ENCODE measurements around the gene RIOK1. TPM values are rescaled to one million over a fixed set of nuclear protein-coding genes. Genes with fewer than 3 reads are reported as not detected.

RIOK1 gene
- total RNA-seq, 1 experiment from 2014 or later = 39.0 TPM

DNA sequence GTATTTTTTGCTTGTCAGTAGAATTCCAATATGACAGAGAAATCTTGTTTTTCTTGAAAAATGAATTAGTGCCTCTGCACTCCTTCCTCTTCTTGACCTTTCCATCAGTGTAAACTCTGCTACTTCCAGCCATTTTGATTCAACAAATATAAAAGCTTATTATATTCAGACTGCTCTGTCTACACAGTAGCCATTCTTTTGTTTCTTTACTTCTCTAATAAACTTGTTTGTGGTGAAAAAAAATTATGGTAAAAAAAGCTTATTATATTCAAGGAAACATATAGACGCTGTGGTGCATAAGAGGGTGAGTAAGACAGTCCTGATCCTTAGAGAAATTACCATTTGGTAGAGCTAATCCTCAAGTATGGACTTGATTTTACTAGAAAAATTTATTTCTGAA lies 11.6 kb upstream of the RIOK1 start:
- RAD21 ChIA-PET (ENCODE audit: low non-redundant PET in 1 of 2, low total read pairs in 2 of 2, uncharacterized antibody in 2 of 2, unreplicated experiment in 2 of 2) = no interaction called here
- no peak overlapping the region for H3K4me2 ChIP-seq (ENCODE audit: low read length)
- H3K9me2 ChIP-seq (ENCODE audit: insufficient read depth) = no peaks in the 10 kb centered on the region
- no peak overlapping the region for H3K4me3 ChIP-seq (replicated peaks in 1 of 2; ENCODE audit: low read depth in 1 of 2, low read length in 2 of 2)
- no peaks in the 10 kb centered on the region for H3K27me3 ChIP-seq (ENCODE audit: insufficient read depth, low read length)
- H2AFZ ChIP-seq (ENCODE audit: low read depth, low read length, poor library complexity, severe bottlenecking) = no peak overlapping the region
- CTCF ChIA-PET = no interaction called here
- POLR2A ChIA-PET = no interaction called here
- no peak overlapping the region for H3K27ac ChIP-seq (ENCODE audit: low read depth, low read length)
- H3K9ac ChIP-seq (ENCODE audit: low read length) = no peak overlapping the region
- no peak for DNase-seq (ENCODE audit: low read depth, low spot score)
- no TSS peak for BruUV-seq (replicated peaks)
- TF ChIP-seq POLR2AphosphoS5 (IDR thresholded peaks at IDR 0.05; ENCODE audit: low read depth, low read length) (no peak), FOSL1 (IDR thresholded peaks at IDR 0.05; ENCODE audit: low read depth) (no peak), CBX3 (IDR thresholded peaks at IDR 0.05; ENCODE audit: low read depth) (no peak), TCF7L2 (IDR thresholded peaks at IDR 0.05; ENCODE audit: borderline replicate concordance, extremely low read depth, insufficient read depth, insufficient read length) (no peak), CEBPB (IDR thresholded peaks at IDR 0.05; ENCODE audit: low read depth) (no peak)
- TF ChIP-seq, protein P1, sequence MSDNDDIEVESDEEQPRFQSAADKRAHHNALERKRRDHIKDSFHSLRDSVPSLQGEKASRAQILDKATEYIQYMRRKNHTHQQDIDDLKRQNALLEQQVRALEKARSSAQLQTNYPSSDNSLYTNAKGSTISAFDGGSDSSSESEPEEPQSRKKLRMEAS (IDR thresholded peaks at IDR 0.05) = no peak
- TF ChIP-seq, protein P2, sequence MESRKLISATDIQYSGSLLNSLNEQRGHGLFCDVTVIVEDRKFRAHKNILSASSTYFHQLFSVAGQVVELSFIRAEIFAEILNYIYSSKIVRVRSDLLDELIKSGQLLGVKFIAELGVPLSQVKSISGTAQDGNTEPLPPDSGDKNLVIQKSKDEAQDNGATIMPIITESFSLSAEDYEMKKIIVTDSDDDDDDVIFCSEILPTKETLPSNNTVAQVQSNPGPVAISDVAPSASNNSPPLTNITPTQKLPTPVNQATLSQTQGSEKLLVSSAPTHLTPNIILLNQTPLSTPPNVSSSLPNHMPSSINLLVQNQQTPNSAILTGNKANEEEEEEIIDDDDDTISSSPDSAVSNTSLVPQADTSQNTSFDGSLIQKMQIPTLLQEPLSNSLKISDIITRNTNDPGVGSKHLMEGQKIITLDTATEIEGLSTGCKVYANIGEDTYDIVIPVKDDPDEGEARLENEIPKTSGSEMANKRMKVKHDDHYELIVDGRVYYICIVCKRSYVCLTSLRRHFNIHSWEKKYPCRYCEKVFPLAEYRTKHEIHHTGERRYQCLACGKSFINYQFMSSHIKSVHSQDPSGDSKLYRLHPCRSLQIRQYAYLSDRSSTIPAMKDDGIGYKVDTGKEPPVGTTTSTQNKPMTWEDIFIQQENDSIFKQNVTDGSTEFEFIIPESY (IDR thresholded peaks at IDR 0.05; ENCODE audit: extremely low read depth, insufficient replicate concordance, low read length) = no peak
- intact Hi-C loops (cut with micrococcal nuclease) = no loop called here
- no peaks in the 10 kb centered on the region for H3K4me1 ChIP-seq (ENCODE audit: control insufficient read depth in 1 of 2, insufficient read depth in 2 of 2, low read length in 2 of 2)
- no peak for ATAC-seq
- no peaks in the 10 kb centered on the region for H3K9me3 ChIP-seq (ENCODE audit: control insufficient read depth in 1 of 2, insufficient read depth in 1 of 2, low read depth in 1 of 2, low read length in 2 of 2)
- H3K79me2 ChIP-seq (ENCODE audit: insufficient read depth, low read length) = no peaks in the 10 kb centered on the region
- no peaks in the 10 kb centered on the region for H3K36me3 ChIP-seq (ENCODE audit: control insufficient read depth in 1 of 2, insufficient read depth in 2 of 2, low read length in 2 of 2)
- H4K20me1 ChIP-seq (ENCODE audit: insufficient read depth) = no peaks in the 10 kb centered on the region

DNA sequence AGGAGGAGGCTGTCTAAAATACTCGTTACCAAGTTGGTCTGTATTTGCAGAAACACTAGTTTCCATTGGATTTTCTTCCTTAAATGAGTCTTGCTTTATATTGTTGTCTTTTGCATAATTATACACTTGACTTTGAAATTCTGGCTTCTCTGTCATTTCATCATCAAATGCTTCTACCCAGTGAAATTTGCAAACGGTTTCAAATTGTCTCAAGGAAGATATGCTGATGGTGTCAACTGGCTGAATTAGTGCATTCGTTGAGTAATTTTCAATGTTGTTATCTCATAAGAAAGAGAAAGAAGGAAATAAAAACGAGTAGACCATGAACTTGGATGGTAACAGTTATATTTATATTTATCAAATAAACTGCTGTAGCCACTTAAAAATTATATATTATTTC lies 10.9 kb upstream of the RIOK1 start:
- no peaks in the 10 kb centered on the region for H3K9me3 ChIP-seq (ENCODE audit: control insufficient read depth in 1 of 2, insufficient read depth in 1 of 2, low read depth in 1 of 2, low read length in 2 of 2)
- POLR2A ChIA-PET = no interaction called here
- TF ChIP-seq POLR2A (IDR thresholded peaks at IDR 0.05; ENCODE audit: borderline replicate concordance, extremely low read depth, insufficient read depth, insufficient read length) = no peak
- TF ChIP-seq, protein P3, sequence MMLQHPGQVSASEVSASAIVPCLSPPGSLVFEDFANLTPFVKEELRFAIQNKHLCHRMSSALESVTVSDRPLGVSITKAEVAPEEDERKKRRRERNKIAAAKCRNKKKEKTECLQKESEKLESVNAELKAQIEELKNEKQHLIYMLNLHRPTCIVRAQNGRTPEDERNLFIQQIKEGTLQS (IDR thresholded peaks at IDR 0.05) = no peak
- no peak for TF ChIP-seq YY1 (IDR thresholded peaks at IDR 0.05; ENCODE audit: extremely low read depth, insufficient replicate concordance, low read depth, low read length)
- TF ChIP-seq EZH2 (IDR thresholded peaks at IDR 0.05) = no peak
- TF ChIP-seq, protein P4, sequence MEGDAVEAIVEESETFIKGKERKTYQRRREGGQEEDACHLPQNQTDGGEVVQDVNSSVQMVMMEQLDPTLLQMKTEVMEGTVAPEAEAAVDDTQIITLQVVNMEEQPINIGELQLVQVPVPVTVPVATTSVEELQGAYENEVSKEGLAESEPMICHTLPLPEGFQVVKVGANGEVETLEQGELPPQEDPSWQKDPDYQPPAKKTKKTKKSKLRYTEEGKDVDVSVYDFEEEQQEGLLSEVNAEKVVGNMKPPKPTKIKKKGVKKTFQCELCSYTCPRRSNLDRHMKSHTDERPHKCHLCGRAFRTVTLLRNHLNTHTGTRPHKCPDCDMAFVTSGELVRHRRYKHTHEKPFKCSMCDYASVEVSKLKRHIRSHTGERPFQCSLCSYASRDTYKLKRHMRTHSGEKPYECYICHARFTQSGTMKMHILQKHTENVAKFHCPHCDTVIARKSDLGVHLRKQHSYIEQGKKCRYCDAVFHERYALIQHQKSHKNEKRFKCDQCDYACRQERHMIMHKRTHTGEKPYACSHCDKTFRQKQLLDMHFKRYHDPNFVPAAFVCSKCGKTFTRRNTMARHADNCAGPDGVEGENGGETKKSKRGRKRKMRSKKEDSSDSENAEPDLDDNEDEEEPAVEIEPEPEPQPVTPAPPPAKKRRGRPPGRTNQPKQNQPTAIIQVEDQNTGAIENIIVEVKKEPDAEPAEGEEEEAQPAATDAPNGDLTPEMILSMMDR (IDR thresholded peaks at IDR 0.05 in 2 of 3, conservative IDR thresholded peaks at IDR 0.05 in 1 of 3; ENCODE audit: borderline replicate concordance in 1 of 3, insufficient read depth in 1 of 3, low read depth in 2 of 3, low read length in 2 of 3) = no peak
- TF ChIP-seq, protein P5, sequence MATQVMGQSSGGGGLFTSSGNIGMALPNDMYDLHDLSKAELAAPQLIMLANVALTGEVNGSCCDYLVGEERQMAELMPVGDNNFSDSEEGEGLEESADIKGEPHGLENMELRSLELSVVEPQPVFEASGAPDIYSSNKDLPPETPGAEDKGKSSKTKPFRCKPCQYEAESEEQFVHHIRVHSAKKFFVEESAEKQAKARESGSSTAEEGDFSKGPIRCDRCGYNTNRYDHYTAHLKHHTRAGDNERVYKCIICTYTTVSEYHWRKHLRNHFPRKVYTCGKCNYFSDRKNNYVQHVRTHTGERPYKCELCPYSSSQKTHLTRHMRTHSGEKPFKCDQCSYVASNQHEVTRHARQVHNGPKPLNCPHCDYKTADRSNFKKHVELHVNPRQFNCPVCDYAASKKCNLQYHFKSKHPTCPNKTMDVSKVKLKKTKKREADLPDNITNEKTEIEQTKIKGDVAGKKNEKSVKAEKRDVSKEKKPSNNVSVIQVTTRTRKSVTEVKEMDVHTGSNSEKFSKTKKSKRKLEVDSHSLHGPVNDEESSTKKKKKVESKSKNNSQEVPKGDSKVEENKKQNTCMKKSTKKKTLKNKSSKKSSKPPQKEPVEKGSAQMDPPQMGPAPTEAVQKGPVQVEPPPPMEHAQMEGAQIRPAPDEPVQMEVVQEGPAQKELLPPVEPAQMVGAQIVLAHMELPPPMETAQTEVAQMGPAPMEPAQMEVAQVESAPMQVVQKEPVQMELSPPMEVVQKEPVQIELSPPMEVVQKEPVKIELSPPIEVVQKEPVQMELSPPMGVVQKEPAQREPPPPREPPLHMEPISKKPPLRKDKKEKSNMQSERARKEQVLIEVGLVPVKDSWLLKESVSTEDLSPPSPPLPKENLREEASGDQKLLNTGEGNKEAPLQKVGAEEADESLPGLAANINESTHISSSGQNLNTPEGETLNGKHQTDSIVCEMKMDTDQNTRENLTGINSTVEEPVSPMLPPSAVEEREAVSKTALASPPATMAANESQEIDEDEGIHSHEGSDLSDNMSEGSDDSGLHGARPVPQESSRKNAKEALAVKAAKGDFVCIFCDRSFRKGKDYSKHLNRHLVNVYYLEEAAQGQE (IDR thresholded peaks at IDR 0.05; ENCODE audit: low read depth) = no peak

More for the DNA sequence above, 10.9 kb upstream of the RIOK1 start:
- ATAC-seq = no peak
- Histone ChIP-seq H3K9me2 (ENCODE audit: insufficient read depth) (no peaks in the 10 kb centered on the region), H3K4me2 (ENCODE audit: low read length) (no peak overlapping the region), H3K4me1 (ENCODE audit: control insufficient read depth in 1 of 2, insufficient read depth in 2 of 2, low read length in 2 of 2) (no peaks in the 10 kb centered on the region), H3K27me3 (ENCODE audit: insufficient read depth, low read length) (no peaks in the 10 kb centered on the region), H3K36me3 (ENCODE audit: control insufficient read depth in 1 of 2, insufficient read depth in 2 of 2, low read length in 2 of 2) (no peaks in the 10 kb centered on the region), H3K79me2 (ENCODE audit: insufficient read depth, low read length) (no peaks in the 10 kb centered on the region), H3K4me3 (replicated peaks in 1 of 2; ENCODE audit: low read depth in 1 of 2, low read length in 2 of 2) (no peak overlapping the region), H2AFZ (ENCODE audit: low read depth, low read length, poor library complexity, severe bottlenecking) (no peak overlapping the region), H4K20me1 (ENCODE audit: insufficient read depth) (no peaks in the 10 kb centered on the region), H3K9ac (ENCODE audit: low read length) (no peak overlapping the region), H3K27ac (ENCODE audit: low read depth, low read length) (no peak overlapping the region)
- ChIA-PET RAD21 (ENCODE audit: low non-redundant PET in 1 of 2, low total read pairs in 2 of 2, uncharacterized antibody in 2 of 2, unreplicated experiment in 2 of 2) (no interaction called here), CTCF (no interaction called here)
- DNase-seq (ENCODE audit: low read depth, low spot score) = no peak
- intact Hi-C loops (cut with micrococcal nuclease) = no loop called here
- BruUV-seq (replicated peaks) = no TSS peak
